T1000 (cell line): ENCODE results near the gene DCUN1D1.

ENCODE experiments used
- DNase-seq: peaks from one replicate; lab custom pipeline; 2025; ENCODE audit warnings: mixed read lengths; lab: John Stamatoyannopoulos, UW

DCUN1D1 gene

GRCh38 chr3:182936239-182936917 lies 44.0 kb downstream of the DCUN1D1 start:
- no peak for DNase-seq

- no peak for DNase-seq
Measured at GRCh38 chr3:182935803-182936202, 44.5 kb downstream of the DCUN1D1 start.

GRCh38 chr3:182925944-182926337 lies 54.4 kb downstream of the DCUN1D1 start:
- no peak for DNase-seq

- no peak for DNase-seq
Measured at GRCh38 chr3:182925330-182925943, 54.9 kb downstream of the DCUN1D1 start.

DNA sequence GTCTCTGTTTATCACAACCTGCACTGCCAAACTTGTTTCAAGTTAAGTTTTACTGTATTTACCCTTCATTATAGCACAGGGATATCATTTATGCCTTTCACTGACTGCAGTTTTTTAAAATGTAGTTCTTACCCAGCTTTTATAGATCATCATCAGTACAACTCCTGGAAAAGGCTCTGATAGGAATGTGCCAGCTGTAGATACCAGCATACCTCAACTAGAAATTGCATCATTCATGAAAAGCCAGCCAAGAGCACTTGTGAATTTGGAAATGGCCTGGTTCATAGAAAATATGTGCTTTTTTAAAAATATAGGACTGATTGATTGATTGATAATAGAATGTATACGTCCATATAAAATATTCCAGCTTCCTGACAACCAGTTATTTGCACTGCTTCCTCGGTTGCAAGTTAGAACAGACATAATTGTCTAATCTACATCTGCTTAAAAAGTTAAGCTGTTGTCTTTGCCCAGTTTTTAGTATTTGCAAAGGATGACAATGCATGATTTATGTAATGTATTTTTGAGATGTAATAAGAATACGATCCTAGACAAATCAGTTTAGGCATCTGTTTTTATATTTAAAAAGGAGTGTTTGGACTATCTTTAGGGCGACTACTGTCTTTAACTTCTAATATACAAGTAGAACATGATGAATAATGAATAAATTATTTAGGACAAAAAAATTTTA lies 58.5 kb downstream of the DCUN1D1 start:
- DNase-seq, result no peak

- DNase-seq, result no peak
Measured at GRCh38 chr3:182920515-182921084, 59.7 kb downstream of the DCUN1D1 start.

- DNase-seq, result no peak
Measured at GRCh38 chr3:182919866-182920357, 60.4 kb downstream of the DCUN1D1 start.

DNA sequence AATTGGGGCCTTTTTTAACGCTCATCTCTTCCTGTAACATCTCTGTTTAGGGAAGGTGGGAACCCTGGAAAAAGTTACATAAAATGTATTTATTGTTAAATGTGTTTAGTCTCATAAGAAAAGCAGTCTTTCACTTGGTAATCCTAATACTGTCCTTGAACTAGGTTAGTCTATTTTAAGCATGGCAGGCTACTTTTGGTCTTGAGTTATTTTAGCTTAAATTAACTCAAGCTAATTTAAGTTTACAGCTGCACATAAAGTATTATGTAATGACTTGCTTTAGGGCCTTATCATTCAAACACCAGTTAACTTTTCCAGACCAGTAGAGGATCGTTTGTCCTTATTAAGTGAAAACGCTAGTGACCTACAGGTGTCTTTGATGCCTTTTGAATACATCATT lies 63.2 kb downstream of the DCUN1D1 start:
- DNase-seq, result no peak

- DNase-seq, result no peak
Measured at GRCh38 chr3:182914341-182914740, 66.0 kb downstream of the DCUN1D1 start.

GRCh38 chr3:182913889-182914288 lies 66.4 kb downstream of the DCUN1D1 start:
- DNase-seq, result no peak

GRCh38 chr3:182912474-182912873 lies 67.9 kb downstream of the DCUN1D1 start:
- no peak for DNase-seq

DNA sequence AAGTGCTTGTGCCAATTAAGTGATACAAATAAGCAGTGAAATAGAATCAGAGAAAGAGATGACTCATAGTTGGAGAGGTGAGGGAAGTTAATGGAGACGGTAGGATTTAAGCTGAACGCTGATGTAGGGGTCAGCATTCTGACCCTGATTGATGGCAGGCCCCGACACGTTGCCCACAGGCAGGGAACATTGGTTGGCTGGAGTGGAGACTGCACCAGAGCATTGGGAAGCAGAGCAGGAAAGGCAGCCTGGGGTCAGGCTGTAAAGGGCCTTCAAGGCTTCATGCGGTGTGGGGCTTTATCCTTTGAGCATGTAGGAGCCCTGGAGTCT lies 68.6 kb downstream of the DCUN1D1 start:
- DNase-seq, result no peak

- no peak for DNase-seq
Measured at GRCh38 chr3:182910936-182911781, 69.2 kb downstream of the DCUN1D1 start.

- DNase-seq, result no peak
Measured at GRCh38 chr3:182909318-182910040, 70.9 kb downstream of the DCUN1D1 start.

- DNase-seq, result no peak
Measured at GRCh38 chr3:182908471-182908870, 71.9 kb downstream of the DCUN1D1 start.

GRCh38 chr3:182906036-182906435 lies 74.3 kb downstream of the DCUN1D1 start:
- DNase-seq, result no peak

DNA sequence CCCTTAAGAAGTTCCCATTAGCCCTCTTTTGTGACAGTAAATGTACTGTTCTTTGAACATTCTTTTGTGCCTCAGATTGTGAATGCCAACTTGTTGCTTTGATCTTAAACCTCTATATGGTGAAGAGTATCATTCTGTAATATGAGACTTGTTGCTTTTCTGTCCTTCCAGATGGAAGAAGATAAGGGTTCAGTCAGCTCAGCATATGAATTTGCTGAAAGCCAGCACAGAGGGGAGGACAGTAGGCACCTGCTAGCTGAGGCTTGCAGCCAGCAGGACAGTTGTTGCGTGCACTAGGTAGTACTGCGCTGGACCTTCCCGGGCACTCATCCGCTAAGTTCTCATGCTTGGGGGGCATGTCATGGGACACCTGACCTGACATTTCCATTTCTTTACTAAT lies 74.7 kb downstream of the DCUN1D1 start:
- no peak for DNase-seq

- DNase-seq, result no peak
Measured at GRCh38 chr3:182904164-182904563, 76.2 kb downstream of the DCUN1D1 start.

- DNase-seq, result no peak
Measured at GRCh38 chr3:182902236-182902635, 78.1 kb downstream of the DCUN1D1 start.

DNA sequence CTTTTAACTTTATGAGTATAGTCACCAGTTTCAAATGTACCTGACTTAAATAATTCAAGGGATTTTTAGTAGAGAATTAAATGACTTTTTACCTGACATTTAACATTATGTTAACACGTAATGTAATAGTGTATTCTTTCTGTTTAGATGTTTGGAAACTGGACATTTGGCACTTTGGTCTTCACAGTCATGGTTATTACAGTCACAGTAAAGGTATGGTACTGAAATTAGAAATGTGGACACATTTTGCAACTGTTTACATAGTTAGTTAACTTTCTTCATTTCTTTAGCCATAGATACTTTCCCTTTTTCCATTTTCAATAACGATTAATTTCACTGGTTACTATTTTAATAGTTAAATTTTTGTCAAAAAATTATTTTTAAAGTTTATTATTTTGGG lies 83.8 kb downstream of the DCUN1D1 start:
- no peak for DNase-seq

- no peak for DNase-seq
Measured at GRCh38 chr3:182895513-182896112, 84.7 kb downstream of the DCUN1D1 start.
